BE2C (cell line): Measurements from ENCODE around the gene CKS2.
A peak's percentile ranks its signal among the peaks of the same experiment; 100 is the strongest.
"Not testable (repeated sequence)": the region's sequence is repeated elsewhere in the genome, so short reads cannot be mapped to it uniquely, and the experiment has no call there.

Experiments
- DNase-seq: peaks from one replicate; pipeline ENCODE4 v3.0.0-alpha.2; 2020
- H3K27me3 ChIP-seq: fragments of 250-450 bp; sonication (Bioruptor Pico); 2 replicates; pipeline ENCODE4 v1.5.1; 2020; ENCODE audit warnings: mild to moderate bottlenecking
- H3K36me3 ChIP-seq: fragments of 250-450 bp; sonication (Bioruptor Pico); 2 replicates; pipeline ENCODE4 v1.5.1; 2020; ENCODE audit warnings: mild to moderate bottlenecking
- H3K4me1 ChIP-seq: fragments of 250-450 bp; sonication (Bioruptor Pico); 2 replicates; pipeline ENCODE4 v1.5.1; 2020
- H3K4me3 ChIP-seq: 2 replicates; pipeline ENCODE4 v1.5.1; 2011; ENCODE audit warnings: low read depth, low read length
- H3K9me3 ChIP-seq: fragments of 250-450 bp; sonication (Bioruptor Pico); 2 replicates; pipeline ENCODE4 v1.5.1; 2020
- CTCF ChIP-seq: IDR thresholded peaks from 2 replicates; pipeline ENCODE4 v1.5.1; 2012; ENCODE audit warnings: mild to moderate bottlenecking, low read depth, low read length

CKS2 gene

DNA sequence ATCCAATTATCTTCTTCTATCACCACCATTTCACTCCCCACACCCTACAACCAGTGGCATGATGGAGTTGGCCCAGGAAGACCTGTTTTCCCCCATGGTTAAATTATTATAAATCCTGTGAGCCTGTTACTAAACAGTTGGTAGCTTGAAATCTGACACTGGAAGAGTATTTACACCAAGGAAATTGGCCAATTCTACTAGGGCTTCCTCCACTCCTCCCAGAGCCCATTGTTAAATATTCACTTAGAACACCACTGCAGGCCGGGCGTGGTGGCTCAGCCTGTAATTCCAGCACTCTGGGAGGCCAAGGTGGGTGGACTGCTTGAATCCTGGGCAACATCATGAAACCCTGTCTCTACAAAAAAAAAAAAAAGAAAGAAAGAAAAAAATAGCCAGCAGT lies 32.4 kb upstream of the CKS2 start:
- Histone ChIP-seq H3K4me3 (no peak overlapping the region), H3K36me3 (no peaks in the 10 kb centered on the region), H3K9me3 (peaks cover under 1% of the 10 kb centered on the region; the same call in 1 of the 2 replicates), H3K4me1 (no peaks in the 10 kb centered on the region), H3K27me3 (no peaks in the 10 kb centered on the region)
- no peak for DNase-seq
- TF ChIP-seq CTCF = no peak

DNA sequence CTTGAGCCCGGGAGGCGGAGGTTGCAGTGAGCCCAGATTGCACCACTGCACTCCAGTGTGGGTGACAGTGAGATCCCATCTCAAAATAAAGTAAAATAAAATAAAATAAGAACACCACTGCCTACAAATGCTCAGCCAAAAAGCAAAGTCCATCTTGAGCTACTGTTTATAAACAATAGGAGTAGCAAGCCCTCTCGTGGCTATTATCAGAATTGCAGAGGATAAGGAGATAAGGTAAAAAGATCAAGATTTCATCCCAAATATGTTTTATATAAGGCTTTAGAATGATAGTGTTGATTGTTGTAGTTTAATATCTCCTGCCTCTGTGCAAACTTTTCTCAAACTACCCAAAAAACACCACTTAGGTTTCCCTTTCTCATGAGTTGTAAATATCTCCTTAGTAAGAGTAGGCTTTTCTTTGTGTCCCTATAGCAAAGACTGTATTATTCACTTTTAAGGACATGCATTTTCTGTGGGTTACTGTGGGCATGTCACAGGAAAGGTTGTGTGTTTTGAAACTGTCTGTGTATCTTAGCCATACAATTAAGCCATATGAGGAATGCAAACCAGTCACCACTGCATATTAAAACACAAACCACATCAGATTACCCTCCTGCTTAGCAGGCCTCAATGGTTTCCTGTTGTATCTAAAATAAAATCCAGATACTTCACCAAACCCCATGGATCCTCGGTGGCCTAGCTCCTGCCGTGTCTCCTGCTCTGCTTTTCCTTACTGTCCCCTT lies 31.8 kb upstream of the CKS2 start:
- Histone ChIP-seq H3K4me1 (no peaks in the 10 kb centered on the region), H3K27me3 (no peaks in the 10 kb centered on the region), H3K36me3 (no peaks in the 10 kb centered on the region), H3K4me3 (no peak overlapping the region), H3K9me3 (no peaks in the 10 kb centered on the region)
- peak; percentile 45 for DNase-seq
- peak; percentile 80 for TF ChIP-seq CTCF

DNA sequence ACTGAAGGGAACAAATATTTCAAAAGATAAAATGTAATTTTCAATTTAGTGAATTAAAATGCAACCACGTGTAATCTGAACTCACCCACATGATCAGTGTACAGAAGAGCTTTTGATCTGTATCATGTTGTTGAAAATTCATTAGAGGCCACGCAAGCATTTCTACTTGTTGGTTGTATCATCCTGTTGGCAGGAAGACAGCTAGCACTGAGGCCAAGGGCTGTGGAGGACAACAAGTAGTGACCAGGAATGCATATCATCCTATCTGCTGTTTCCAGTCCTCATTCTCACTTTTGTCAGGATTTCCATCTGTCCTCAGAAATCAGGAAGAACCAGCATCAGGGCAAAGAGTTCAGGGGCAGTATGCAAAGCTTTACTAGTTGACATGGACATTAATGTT lies 29.9 kb upstream of the CKS2 start:
- no peaks in the 10 kb centered on the region for H3K36me3 ChIP-seq
- no peak for TF ChIP-seq CTCF
- no peak overlapping the region for H3K4me3 ChIP-seq

DNA sequence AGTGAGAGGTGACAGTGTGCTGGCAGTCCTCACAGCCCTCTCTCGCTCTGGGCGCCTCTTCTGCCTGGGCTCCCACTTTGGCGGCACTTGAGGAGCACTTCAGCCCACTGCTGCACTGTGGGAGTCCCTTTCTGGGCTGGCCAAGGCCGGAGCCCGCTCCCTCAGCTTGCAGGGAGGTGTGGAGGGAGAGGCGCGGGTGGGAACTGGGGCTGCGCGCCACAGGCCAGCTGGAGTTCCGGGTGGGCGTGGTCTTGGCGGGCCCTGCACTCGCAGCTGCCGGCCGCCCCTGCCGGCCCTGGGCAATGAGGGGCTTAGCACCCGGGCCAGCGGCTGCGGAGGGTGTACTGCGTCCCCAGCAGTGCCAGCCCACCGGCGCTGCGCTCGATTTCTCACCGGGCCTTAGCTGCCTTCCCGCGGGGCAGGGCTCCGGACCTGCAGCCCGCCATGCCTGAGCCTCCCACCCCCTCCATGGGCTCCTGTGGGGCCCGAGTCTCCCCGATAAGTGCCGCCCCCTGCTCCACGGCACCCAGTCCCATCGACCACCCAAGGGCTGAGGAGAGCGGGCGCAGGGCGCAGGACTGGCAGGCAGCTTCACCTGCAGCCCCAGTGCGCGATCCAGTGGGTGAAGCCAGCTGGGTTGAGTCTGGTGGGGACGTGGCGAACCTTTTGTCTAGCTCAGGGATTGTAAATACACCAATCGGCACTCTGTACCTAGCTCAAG lies 28.6 kb upstream of the CKS2 start:
- H3K4me1 ChIP-seq, H3K27me3 ChIP-seq, H3K36me3 ChIP-seq, H3K9me3 ChIP-seq: not testable (repeated sequence)
- DNase-seq = peak; percentile 65
- peak overlapping the region; percentile 34 for H3K4me3 ChIP-seq

More for the DNA sequence above, 29.9 kb upstream of the CKS2 start:
- DNase-seq = no peak
- Histone ChIP-seq H3K9me3 (no peaks in the 10 kb centered on the region), H3K27me3 (no peaks in the 10 kb centered on the region), H3K4me1 (no peaks in the 10 kb centered on the region)

DNA sequence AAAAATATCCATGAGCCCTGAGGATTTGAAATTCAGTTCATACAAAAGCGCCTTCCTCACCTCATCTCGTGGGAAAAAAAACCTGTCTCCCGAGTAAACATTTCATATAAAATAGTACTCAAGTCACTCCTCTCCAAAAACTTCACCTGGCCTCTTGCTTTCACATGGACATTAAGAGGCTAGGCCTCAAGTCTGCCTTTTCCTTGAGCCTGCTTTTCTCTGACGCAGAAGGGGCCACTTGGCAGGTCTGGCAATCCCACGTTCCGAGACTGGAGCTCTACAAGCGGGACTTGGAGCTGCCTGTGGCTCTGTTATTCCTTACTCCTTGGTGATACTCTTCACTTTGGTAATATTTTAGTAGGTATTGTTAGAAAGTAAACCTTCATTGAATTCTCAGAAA lies 26.9 kb upstream of the CKS2 start:
- Histone ChIP-seq H3K36me3 (no peaks in the 10 kb centered on the region), H3K4me1 (no peaks in the 10 kb centered on the region), H3K4me3 (no peak overlapping the region), H3K27me3 (no peaks in the 10 kb centered on the region), H3K9me3 (no peaks in the 10 kb centered on the region)
- no peak for TF ChIP-seq CTCF
- no peak for DNase-seq

- no peak for TF ChIP-seq CTCF
- Histone ChIP-seq H3K9me3 (no peaks in the 10 kb centered on the region), H3K4me3 (no peak overlapping the region), H3K27me3 (no peaks in the 10 kb centered on the region), H3K4me1 (no peaks in the 10 kb centered on the region; the same call in 1 of the 2 replicates), H3K36me3 (no peaks in the 10 kb centered on the region)
- DNase-seq = no peak
These were observed 19.3 kb upstream of the CKS2 start for GRCh38 chr9:89291741-89292140.
